Uterus (tissue), 4 donors: ENCODE measurements around the gene HDHD3. TPM values are rescaled to one million over a fixed set of nuclear protein-coding genes. Genes with fewer than 3 reads are reported as not detected.

ENCODE experiments used
- DNase-seq, 2 donors: peaks; one replicate each; pipeline ENCODE4 v3.0.0-alpha.2; 2019 to 2020
- H3K27ac ChIP-seq, 2 donors: fragments of 200-600 bp; sonication (generic); 1 replicate in 1 of 2; 2 replicates in 1 of 2; pipeline ENCODE4 v1.5.1; 2016 to 2018
- H3K27me3 ChIP-seq, 2 donors: fragments of 200-600 bp; sonication (generic); one replicate each; pipeline ENCODE4 v1.5.1; 2018 to 2019; ENCODE audit warnings: control low read depth in 1 of 2
- H3K36me3 ChIP-seq, 2 donors: fragments of 200-600 bp; sonication (generic); one replicate each; pipeline ENCODE4 v1.5.1; 2019; ENCODE audit warnings: control low read depth in 1 of 2
- H3K4me1 ChIP-seq, 2 donors: fragments of 200-600 bp; sonication (generic); one replicate each; pipeline ENCODE4 v1.5.1; 2018 to 2019; ENCODE audit warnings: control low read depth in 1 of 2
- H3K4me3 ChIP-seq, 2 donors: fragments of 200-600 bp; sonication (generic); 1 replicate in 1 of 2; 2 replicates in 1 of 2; pipeline ENCODE4 v1.5.1; 2018 to 2019; ENCODE audit warnings: mild to moderate bottlenecking in 1 of 2
- H3K9me3 ChIP-seq, 2 donors: fragments of 200-600 bp; sonication (generic); one replicate each; pipeline ENCODE4 v1.5.1; 2019; ENCODE audit warnings: control low read depth in 1 of 2
- POLR2A ChIP-seq, 2 donors: fragments of 450-650 bp; IDR thresholded peaks; one replicate each; pipeline ENCODE4 v1.6.1; 2016; ENCODE audit warnings: antibody characterized with exemption in 2 of 2, mild to moderate bottlenecking in 1 of 2, moderate library complexity in 1 of 2
- intact Hi-C: fragments of 100-400 bp; cut with DNase I; formaldehyde crosslinking; loops from one replicate; pipeline ENCODE4 v1.15.1; 2023; ENCODE audit warnings: low total_unique reads
- total RNA-seq, 4 donors: library from RNA; depleted of rRNA in 3 of 4; stranded (reverse); fragments of >200 nt in 3 of 4; gene quantifications; one replicate each; pipeline versions ENCODE4 v1.1.0 to v1.2.4, GENCODE V29; 2014 to 2023
- TF ChIP-seq, protein P1 (sequence below), 4 experiments: fragments of 200-600 bp in 2 of 4; fragments of 450-650 bp in 2 of 4; sonication (generic) in 2 of 4; IDR thresholded peaks; one replicate each; pipeline ENCODE4 v1.5.1; 2016 to 2019; ENCODE audit warnings: antibody characterized with exemption in 4 of 4, mild to moderate bottlenecking in 2 of 4, moderate library complexity in 1 of 4
- donor health status: DM: yes; HTN: yes; CAD: no.

Gene HDHD3
- total RNA-seq, 4 donors from 2014 or later, result 10.5 to 36.8 (median 20.4) TPM

DNA sequence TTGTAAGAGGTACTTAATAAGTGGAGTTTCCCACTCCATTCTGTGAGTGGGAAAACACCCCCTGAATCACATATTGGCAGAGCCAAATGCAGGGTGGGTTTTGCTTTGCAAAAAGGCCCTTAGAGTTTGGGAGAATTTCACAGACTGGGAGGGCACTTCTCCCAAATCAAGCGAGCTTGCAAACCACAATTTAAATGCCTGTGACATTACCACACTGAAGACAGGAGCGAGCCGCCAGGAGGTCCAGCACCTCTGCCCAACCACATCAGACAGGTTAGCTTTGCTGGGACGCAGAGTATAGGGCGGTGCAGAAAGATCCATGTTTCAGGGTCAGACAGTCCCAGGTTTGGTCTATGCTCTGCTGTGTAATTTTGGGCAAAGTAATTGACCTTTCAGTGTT, 22.0 kb upstream of the HDHD3 start:
- intact Hi-C loops, result loop anchor here (10.0 kb wide), 1 partner anchor 64 kb away; no protein-coding TSS in a partner anchor
- Histone ChIP-seq H3K4me3 (no peak overlapping the region), H3K27me3 (no peaks in the 10 kb centered on the region), H3K36me3 (no peaks in the 10 kb centered on the region), H3K9me3 (no peaks in the 10 kb centered on the region), H3K4me1 (peaks cover 5 to 6% of the 10 kb centered on the region in 2 donors), H3K27ac (no peak overlapping the region)
- no peak for DNase-seq
- TF ChIP-seq, protein P1, sequence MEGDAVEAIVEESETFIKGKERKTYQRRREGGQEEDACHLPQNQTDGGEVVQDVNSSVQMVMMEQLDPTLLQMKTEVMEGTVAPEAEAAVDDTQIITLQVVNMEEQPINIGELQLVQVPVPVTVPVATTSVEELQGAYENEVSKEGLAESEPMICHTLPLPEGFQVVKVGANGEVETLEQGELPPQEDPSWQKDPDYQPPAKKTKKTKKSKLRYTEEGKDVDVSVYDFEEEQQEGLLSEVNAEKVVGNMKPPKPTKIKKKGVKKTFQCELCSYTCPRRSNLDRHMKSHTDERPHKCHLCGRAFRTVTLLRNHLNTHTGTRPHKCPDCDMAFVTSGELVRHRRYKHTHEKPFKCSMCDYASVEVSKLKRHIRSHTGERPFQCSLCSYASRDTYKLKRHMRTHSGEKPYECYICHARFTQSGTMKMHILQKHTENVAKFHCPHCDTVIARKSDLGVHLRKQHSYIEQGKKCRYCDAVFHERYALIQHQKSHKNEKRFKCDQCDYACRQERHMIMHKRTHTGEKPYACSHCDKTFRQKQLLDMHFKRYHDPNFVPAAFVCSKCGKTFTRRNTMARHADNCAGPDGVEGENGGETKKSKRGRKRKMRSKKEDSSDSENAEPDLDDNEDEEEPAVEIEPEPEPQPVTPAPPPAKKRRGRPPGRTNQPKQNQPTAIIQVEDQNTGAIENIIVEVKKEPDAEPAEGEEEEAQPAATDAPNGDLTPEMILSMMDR (IDR thresholded peaks at IDR 0.05), result no peak

DNA sequence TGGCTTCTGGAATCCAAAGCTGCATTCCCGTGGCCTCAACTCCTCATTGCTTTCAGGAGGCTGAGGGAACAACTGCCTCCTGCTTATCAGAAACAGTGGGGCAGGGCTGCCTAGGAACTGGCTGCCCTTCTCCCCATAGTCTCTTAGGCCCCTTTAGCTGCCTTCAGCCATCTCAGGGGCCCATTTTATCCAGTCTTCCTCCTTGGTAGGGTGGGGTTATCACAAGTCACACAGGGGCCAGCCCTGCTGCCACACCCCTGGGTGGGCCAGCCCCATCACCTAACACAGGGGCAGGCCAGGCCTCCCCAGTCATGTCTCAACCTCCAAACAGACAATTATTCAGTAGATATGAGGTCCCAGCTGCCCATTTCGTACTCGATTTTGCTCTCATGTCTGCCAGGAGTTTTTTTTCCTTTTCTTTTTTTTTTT, 20.4 kb upstream of the HDHD3 start:
- intact Hi-C loops, result loop anchor here (10.0 kb wide), 1 partner anchor 62 kb away; no protein-coding TSS in a partner anchor
- no peak overlapping the region for H3K4me3 ChIP-seq
- TF ChIP-seq POLR2A (IDR thresholded peaks at IDR 0.05), result no peak
- TF ChIP-seq, protein P1 (IDR thresholded peaks at IDR 0.05), result no peak
- no peaks in the 10 kb centered on the region for H3K27me3 ChIP-seq
- no peak overlapping the region for H3K27ac ChIP-seq
- no peaks in the 10 kb centered on the region for H3K36me3 ChIP-seq
- peaks cover 5 to 6% of the 10 kb centered on the region in 2 donors for H3K4me1 ChIP-seq
- no peaks in the 10 kb centered on the region for H3K9me3 ChIP-seq
- no peak for DNase-seq

DNA sequence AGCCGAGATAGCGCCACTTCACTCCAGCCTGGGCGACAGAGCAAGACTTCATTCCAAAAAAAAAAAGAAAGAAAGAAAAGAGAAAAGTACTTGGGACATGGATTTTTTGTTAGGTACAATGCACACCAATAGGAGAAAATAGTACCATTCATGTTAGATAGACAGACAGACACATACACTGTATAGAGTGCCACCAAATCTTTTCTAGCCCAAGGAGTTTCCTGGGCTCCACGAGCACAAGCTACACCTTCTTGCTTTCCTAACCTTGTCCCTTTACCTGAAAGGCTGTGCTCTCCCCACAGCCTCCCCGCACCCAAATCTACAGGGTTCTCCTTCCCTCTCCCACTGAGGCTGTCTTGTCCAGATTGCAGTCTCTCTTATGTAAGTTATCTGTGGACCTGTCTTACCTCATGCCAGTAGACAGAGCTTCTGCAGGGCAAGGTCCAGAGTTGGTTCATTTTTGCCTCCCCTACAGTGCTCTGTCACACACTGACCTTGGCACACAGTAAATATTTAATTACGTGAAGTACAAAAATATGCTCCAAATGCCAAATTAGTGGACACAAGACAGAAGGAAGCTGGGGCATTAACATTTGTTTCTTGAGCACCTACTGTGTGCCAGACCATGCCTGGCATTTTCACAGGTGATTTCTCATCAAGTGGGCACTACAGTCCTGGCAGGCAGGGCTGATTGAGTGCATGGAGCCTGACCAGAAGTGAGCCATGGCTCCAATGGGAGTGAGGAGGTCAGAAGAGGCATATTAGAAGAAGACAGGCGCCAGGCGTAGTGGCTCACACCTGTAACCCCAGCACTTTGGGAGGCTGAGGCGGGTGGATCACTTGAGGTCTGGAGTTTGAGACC, 18.4 kb upstream of the HDHD3 start:
- no peaks in the 10 kb centered on the region for H3K9me3 ChIP-seq
- H3K4me3 ChIP-seq, result no peak overlapping the region
- H3K27ac ChIP-seq, result no peak overlapping the region
- H3K27me3 ChIP-seq, result no peaks in the 10 kb centered on the region
- TF ChIP-seq, protein P1 (IDR thresholded peaks at IDR 0.05), result no peak
- no peak for TF ChIP-seq POLR2A (IDR thresholded peaks at IDR 0.05)
- DNase-seq, result no peak
- peaks cover 3 to 4% of the 10 kb centered on the region in 2 donors for H3K4me1 ChIP-seq
- intact Hi-C loops, result loop anchor here (10.0 kb wide), 1 partner anchor 60 kb away; no protein-coding TSS in a partner anchor
- no peaks in the 10 kb centered on the region for H3K36me3 ChIP-seq

DNA sequence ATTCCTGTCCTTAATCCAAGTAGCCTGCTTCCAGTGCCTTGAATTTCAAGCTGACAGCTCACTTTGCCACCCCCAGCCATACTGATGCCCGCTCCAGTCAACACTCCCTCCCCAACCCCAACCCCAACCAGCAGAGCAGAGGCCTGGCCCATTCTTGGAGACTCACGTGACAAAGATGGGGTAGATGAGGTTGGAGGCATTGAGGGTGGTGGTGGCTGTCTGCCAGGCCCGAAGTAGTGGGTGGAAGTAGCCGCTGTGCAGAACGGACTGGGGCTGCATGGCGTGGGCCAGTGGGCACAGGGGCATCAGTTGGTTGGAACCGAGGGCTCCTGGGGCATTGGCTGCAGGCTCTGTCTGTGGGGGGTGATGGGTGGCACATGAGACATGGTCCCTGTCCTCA, 16.5 kb upstream of the HDHD3 start:
- DNase-seq, result no peak
- Histone ChIP-seq H3K4me3 (no peak overlapping the region), H3K9me3 (no peaks in the 10 kb centered on the region), H3K27ac (no peak overlapping the region), H3K36me3 (no peaks in the 10 kb centered on the region), H3K4me1 (no peaks in the 10 kb centered on the region), H3K27me3 (no peaks in the 10 kb centered on the region)
- intact Hi-C loops, result loop anchor here (10.0 kb wide), 1 partner anchor 58 kb away; no protein-coding TSS in a partner anchor
- TF ChIP-seq POLR2A (IDR thresholded peaks at IDR 0.05), result no peak
- TF ChIP-seq, protein P1 (IDR thresholded peaks at IDR 0.05), result no peak

DNA sequence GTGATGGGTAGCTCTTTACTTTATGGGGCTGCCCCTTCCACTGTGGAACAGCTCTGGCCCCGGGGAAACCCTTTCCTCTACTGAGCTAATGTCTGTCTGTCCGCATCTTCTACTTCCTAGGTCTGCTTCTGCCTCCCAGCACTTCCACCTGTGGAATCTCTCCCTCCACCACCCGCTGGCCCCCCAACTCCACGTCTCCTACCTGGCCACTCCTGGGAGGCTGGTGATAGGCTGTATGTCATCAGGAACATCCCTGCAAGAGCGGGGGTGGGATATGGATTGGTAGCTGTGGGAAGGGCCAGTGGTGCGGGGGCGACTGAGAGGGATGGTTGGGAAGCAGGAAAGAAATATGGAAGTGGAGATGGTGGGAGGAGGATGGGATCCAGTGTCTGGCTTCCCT, 15.1 kb upstream of the HDHD3 start:
- Histone ChIP-seq H3K9me3 (no peaks in the 10 kb centered on the region), H3K36me3 (no peaks in the 10 kb centered on the region), H3K27me3 (no peaks in the 10 kb centered on the region), H3K27ac (no peak overlapping the region), H3K4me3 (no peak overlapping the region), H3K4me1 (no peaks in the 10 kb centered on the region)
- TF ChIP-seq, protein P1 (IDR thresholded peaks at IDR 0.05), result no peak
- TF ChIP-seq POLR2A (IDR thresholded peaks at IDR 0.05), result no peak
- intact Hi-C loops, result loop anchor here (10.0 kb wide), 1 partner anchor 57 kb away; no protein-coding TSS in a partner anchor
- DNase-seq, result no peak
